Karpas-422 (cell line): ENCODE results near the gene SNX6. TPM values are rescaled to one million over a fixed set of nuclear protein-coding genes. Genes with fewer than 3 reads are reported as not detected.
"Not testable (repeated sequence)": the region's sequence is repeated elsewhere in the genome, so short reads cannot be mapped to it uniquely, and the experiment has no call there.

Experiments used
- DNase-seq: peaks from one replicate; pipeline ENCODE4 v3.0.0-alpha.2; 2015
- H2AFZ ChIP-seq: fragments of 200-600 bp; sonication (generic); 2 replicates; pipeline ENCODE4 v1.6.1; 2014; ENCODE audit warnings: antibody characterized with exemption, low read length, mixed read lengths
- H3K27ac ChIP-seq: fragments of 200-600 bp; sonication (generic); 2 replicates; pipeline ENCODE4 v1.5.1; 2014; ENCODE audit warnings: mild to moderate bottlenecking, low read length, moderate library complexity
- H3K27me3 ChIP-seq: fragments of 200-600 bp; sonication (generic); 2 replicates; pipeline ENCODE4 v1.6.1; 2014; ENCODE audit warnings: low read length, mixed read lengths
- H3K36me3 ChIP-seq: fragments of 200-600 bp; sonication (generic); 2 replicates; pipeline ENCODE4 v1.6.1; 2014; ENCODE audit warnings: low read length, mixed read lengths; ENCODE audit not compliant: insufficient read depth
- H3K4me1 ChIP-seq: fragments of 200-600 bp; sonication (generic); 2 replicates; pipeline ENCODE4 v1.6.1; 2014; ENCODE audit warnings: mild to moderate bottlenecking, low read length, mixed read lengths
- H3K4me2 ChIP-seq: fragments of 200-600 bp; sonication (generic); 2 replicates; pipeline ENCODE4 v1.6.1; 2014; ENCODE audit warnings: low read length, low read depth, mild to moderate bottlenecking; ENCODE audit not compliant: poor library complexity, severe bottlenecking
- H3K4me3 ChIP-seq: fragments of 200-600 bp; sonication (generic); 2 replicates; pipeline ENCODE4 v1.5.1; 2014; ENCODE audit warnings: mild to moderate bottlenecking, antibody characterized with exemption, low read length, mixed read lengths
- H3K79me2 ChIP-seq: fragments of 200-600 bp; sonication (generic); 2 replicates; pipeline ENCODE4 v1.6.1; 2014; ENCODE audit warnings: mild to moderate bottlenecking, low read length, mixed read lengths
- H3K9ac ChIP-seq: fragments of 200-600 bp; sonication (generic); 2 replicates; pipeline ENCODE4 v1.6.0; 2014; ENCODE audit warnings: low read length
- H3K9me2 ChIP-seq: fragments of 200-600 bp; sonication (generic), shearing (Covaris generic); replicated peaks from 2 replicates; pipeline ENCODE4 v1.6.0; 2014; ENCODE audit warnings: mild to moderate bottlenecking, low read length, moderate library complexity; ENCODE audit not compliant: insufficient read depth
- H3K9me3 ChIP-seq: fragments of 300-700, 200-600 bp; sonication (generic); 2 replicates; pipeline ENCODE4 v1.6.1; 2014; ENCODE audit warnings: low read length, mixed read lengths
- H4K20me1 ChIP-seq: fragments of 200-600 bp; sonication (generic); 2 replicates; pipeline ENCODE4 v1.6.1; 2014; ENCODE audit warnings: mild to moderate bottlenecking, antibody characterized with exemption, low read length, low read depth; ENCODE audit not compliant: insufficient read depth
- small RNA-seq: library from RNA; depleted of rRNA; stranded (forward); fragments of <200 nt; gene quantifications from one replicate; pipeline ENCODE3, GENCODE V24; 2014
- total RNA-seq: library from RNA; depleted of rRNA; stranded (reverse); fragments of >200 nt; shearing (Covaris generic); gene quantifications from 2 replicates; pipeline ENCODE4 v1.2.3, GENCODE V29; 2014; ENCODE audit warnings: low replicate concordance; rRNA removed

The SNX6 gene
- total RNA-seq, 1 experiment from 2014 or later = 120 TPM

- H2AFZ ChIP-seq, H3K4me3 ChIP-seq, H3K9me2 ChIP-seq, H3K79me2 ChIP-seq, DNase-seq, H4K20me1 ChIP-seq, H3K9me3 ChIP-seq, H3K4me1 ChIP-seq, H3K27me3 ChIP-seq, H3K27ac ChIP-seq, H3K4me2 ChIP-seq, H3K9ac ChIP-seq: not testable (repeated sequence)
- peaks cover 49% of the 10 kb centered on the region for H3K36me3 ChIP-seq
These were observed 108.9 kb downstream of the SNX6 start for GRCh38 chr14:34521071-34521470.

DNA sequence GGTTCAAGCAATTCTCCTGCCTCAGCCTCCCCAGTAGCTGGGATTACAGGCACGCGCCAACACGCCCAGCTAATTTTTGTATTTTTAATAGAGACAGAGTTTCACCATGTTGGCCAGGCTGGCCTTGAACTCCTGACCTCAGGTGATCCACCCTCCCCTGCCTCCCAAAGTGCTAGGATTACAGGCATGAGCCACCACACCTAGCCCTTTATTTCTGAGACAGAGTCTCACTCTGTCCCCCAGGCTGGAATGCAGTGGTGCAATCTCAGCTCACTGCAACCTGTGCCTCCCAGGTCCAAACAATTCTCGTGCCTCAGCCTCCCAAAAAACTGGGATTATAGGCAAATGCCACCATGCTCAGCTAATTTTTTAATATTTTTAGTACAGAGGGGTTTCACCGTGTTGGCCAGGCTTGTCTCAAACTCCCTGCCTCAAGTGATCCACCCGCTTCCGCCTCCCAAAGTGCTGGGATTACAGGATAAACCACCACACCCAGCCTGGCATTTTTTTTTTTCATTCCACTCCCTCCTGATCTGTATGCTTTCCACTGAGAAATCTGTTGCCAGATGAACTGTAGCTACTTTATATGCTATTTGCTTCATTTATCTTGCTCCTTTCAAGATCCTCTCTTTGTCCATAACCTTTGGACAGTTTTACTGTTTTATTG is 109.5 kb downstream of the SNX6 start:
- H3K9me2 ChIP-seq, H3K4me2 ChIP-seq, H3K27ac ChIP-seq, H3K79me2 ChIP-seq, H3K9ac ChIP-seq, H3K9me3 ChIP-seq, H4K20me1 ChIP-seq, DNase-seq, H3K4me3 ChIP-seq, H3K4me1 ChIP-seq, H3K27me3 ChIP-seq, H2AFZ ChIP-seq: not testable (repeated sequence)
- H3K36me3 ChIP-seq = peaks cover 50% of the 10 kb centered on the region

Small RNA genes lying within 50 kb of the gene (small RNA-seq; reads per million reads assigned to genes)
- not detected for gene RNU1-27P
- not detected for gene RNU1-28P
- not detected for gene RNU6-1261P

Other genes starting within 250 kb of the SNX6 start
- gene SPTSSA, start 167.9 kb downstream of the SNX6 start, total RNA-seq = 9.5 and 25.9 TPM in 2 replicates
- gene EAPP, start 90.4 kb downstream of the SNX6 start, total RNA-seq = 46.2 and 63.5 TPM in 2 replicates
- 6.1 and 19.0 TPM in 2 replicates for gene CFL2, start 84.4 kb upstream of the SNX6 start, total RNA-seq
- gene BAZ1A, start 245.2 kb upstream of the SNX6 start, total RNA-seq = 63.7 and 136 TPM in 2 replicates